ENCODE data around the gene SDF4. TPM values are rescaled to one million over a fixed set of nuclear protein-coding genes. Genes with fewer than 3 reads are reported as not detected.

SDF4 gene
- total and polyA plus RNA-seq, 2 of the 13 experiments (the other 11 are each of a cell fraction or from before 2014, with no cell fraction given), result 80.8 to 107 TPM

- H2AFZ ChIP-seq (ENCODE audit: low read length), result no peak overlapping the region
- 100% methylated on average over 13 of the region's 20 CpGs for WGBS (ENCODE audit: low lambda C conversion rate)
- no peaks in the 10 kb centered on the region for H3K4me1 ChIP-seq (ENCODE audit: insufficient read depth, low read length)
- ChIA-PET POLR2A (no interaction called here), CTCF (ENCODE audit: low intra/inter-chr PET ratio, low total read pairs) (no interaction called here)
- no peak overlapping the region for H3K4me2 ChIP-seq (ENCODE audit: low read depth, low read length)
- no peaks in the 10 kb centered on the region for H3K79me2 ChIP-seq (ENCODE audit: insufficient read depth, low read length)
- H3K27me3 ChIP-seq (ENCODE audit: control insufficient read depth in 1 of 2, insufficient read depth in 2 of 2, low read length in 2 of 2), result no peaks in the 10 kb centered on the region
- no peak overlapping the region for H3K4me3 ChIP-seq (replicated peaks in 1 of 3; ENCODE audit: insufficient read depth in 1 of 3, low read depth in 2 of 3, low read length in 3 of 3)
- peaks cover 27 to 54% of the 10 kb centered on the region in 2 experiments; a peak in 4 of 5 replicates for H3K36me3 ChIP-seq (replicated peaks in 1 of 2; ENCODE audit: control insufficient read depth in 1 of 2, insufficient read depth in 2 of 2, low read length in 2 of 2)
- in situ Hi-C loops (cut with HindIII; ENCODE audit: extremely low pct_ligation_motif_present, low pct_unique_long_range_greater_than_20kb) (no loop called here), intact Hi-C loops (cut with micrococcal nuclease; ENCODE audit: unreplicated experiment) (no loop called here)
- ATAC-seq, result no peak
- H3K27ac ChIP-seq (ENCODE audit: extremely low read length, insufficient read depth, low read length), result no peak overlapping the region
- H3K9ac ChIP-seq (ENCODE audit: insufficient read depth, low read depth, low read length), result no peak overlapping the region
- no peak for FAIRE-seq
- no TSS peak for BruUV-seq (replicated peaks)
- no peaks in the 10 kb centered on the region for H3K9me3 ChIP-seq (ENCODE audit: low read length)
- DNase-seq (ENCODE audit: low spot score), result no peak
- no peaks in the 10 kb centered on the region for H4K20me1 ChIP-seq (ENCODE audit: insufficient read depth, low read length)
- TF ChIP-seq DMTF1 (CRISPR knock-in tag; IDR thresholded peaks at IDR 0.05), result no peak
- TF ChIP-seq TGIF2 (CRISPR knock-in tag; IDR thresholded peaks at IDR 0.05), result no peak
- no peak for TF ChIP-seq ZFY (CRISPR knock-in tag; IDR thresholded peaks at IDR 0.05)
- no peak for TF ChIP-seq ZNF687 (CRISPR knock-in tag; IDR thresholded peaks at IDR 0.05)
- no peak for TF ChIP-seq DNMT1 (CRISPR knock-in tag; IDR thresholded peaks at IDR 0.05)
Measured at GRCh38 chr1:1219341-1219740, 12.5 kb downstream of the SDF4 start.
